Dedifferentiated amniotic fluid mesenchymal stem cell (primary cell): Measurements from ENCODE around the gene CT45A5.
"Not testable (repeated sequence)": the region's sequence is repeated elsewhere in the genome, so short reads cannot be mapped to it uniquely, and the experiment has no call there.

Source experiments
- DNase-seq: peaks from one replicate; pipeline ENCODE4 v3.0.0-alpha.2; 2016; ENCODE audit errors: extremely low spot score

Gene CT45A5

GRCh38 chrX:135785403-135785802 lies at the start of gene CT45A5:
CT45A5 (minus strand) TSS chrX:135785503; CDS start chrX:135781729, 3,774 bp downstream.
- DNase-seq = not testable (repeated sequence)

GRCh38 chrX:135819912-135820311 lies 34.6 kb upstream of the CT45A5 start, which contains the start of gene CT45A2:
CT45A2 (minus strand) TSS chrX:135820012; CDS start chrX:135816265, 3,747 bp downstream.
- not testable (repeated sequence) for DNase-seq

GRCh38 chrX:135802687-135803086 lies 17.4 kb upstream of the CT45A5 start, which contains the start of gene CT45A6:
CT45A6 (minus strand) TSS chrX:135802787; CDS start chrX:135798993, 3,794 bp downstream.
- not testable (repeated sequence) for DNase-seq

- not testable (repeated sequence) for DNase-seq
Measured at GRCh38 chrX:135768091-135768490, 17.2 kb downstream of the CT45A5 start, which contains the start of gene CT45A3. CT45A3 (minus strand) TSS chrX:135768191; CDS start chrX:135764444, 3,747 bp downstream.

- DNase-seq = not testable (repeated sequence)
Measured at GRCh38 chrX:135744739-135745138, 40.6 kb downstream of the CT45A5 start.

- DNase-seq = no peak
Measured at GRCh38 chrX:135741192-135741715, 44.0 kb downstream of the CT45A5 start.

GRCh38 chrX:135740681-135741149 lies 44.6 kb downstream of the CT45A5 start:
- no peak for DNase-seq

- DNase-seq = no peak
Measured at GRCh38 chrX:135737366-135738071, 47.8 kb downstream of the CT45A5 start.

- DNase-seq = not testable (repeated sequence)
Measured at GRCh38 chrX:135734666-135735065, 50.6 kb downstream of the CT45A5 start.
